ENCODE data around the gene IRX6.

The IRX6 gene

GRCh38 chr16:55323637-55324271 lies at the start of gene IRX6:
Gene IRX6, plus strand, starts transcription at chr16:55324203. Its CDS starts 889 bp downstream, at chr16:55325092.
- no peak for DNase-seq (ENCODE audit: low spot score)

GRCh38 chr16:55274391-55274790 lies 49.6 kb upstream of the IRX6 start:
- DNase-seq (ENCODE audit: low spot score) = no peak

GRCh38 chr16:55275167-55275566 lies 48.8 kb upstream of the IRX6 start:
- DNase-seq (ENCODE audit: low spot score) = no peak

- DNase-seq (ENCODE audit: low spot score) = no peak
These were observed 48.1 kb upstream of the IRX6 start for GRCh38 chr16:55275869-55276268.

- no peak for DNase-seq (ENCODE audit: low spot score)
These were observed 46.5 kb upstream of the IRX6 start for GRCh38 chr16:55277536-55277935.

- no peak for DNase-seq (ENCODE audit: low spot score)
These were observed 44.4 kb upstream of the IRX6 start for GRCh38 chr16:55279598-55279997.

- DNase-seq (ENCODE audit: low spot score) = no peak
These were observed 43.4 kb upstream of the IRX6 start for GRCh38 chr16:55280587-55280986.

GRCh38 chr16:55282441-55282840 lies 41.6 kb upstream of the IRX6 start:
- DNase-seq (ENCODE audit: low spot score) = no peak

- no peak for DNase-seq (ENCODE audit: low spot score)
These were observed 39.9 kb upstream of the IRX6 start for GRCh38 chr16:55283812-55284717.

GRCh38 chr16:55284718-55285099 lies 39.3 kb upstream of the IRX6 start:
- no peak for DNase-seq (ENCODE audit: low spot score)

- DNase-seq (ENCODE audit: low spot score) = no peak
These were observed 38.4 kb upstream of the IRX6 start for GRCh38 chr16:55285586-55285985.

GRCh38 chr16:55289353-55289752 lies 34.6 kb upstream of the IRX6 start:
- DNase-seq (ENCODE audit: low spot score) = no peak

- no peak for DNase-seq (ENCODE audit: low spot score)
These were observed 32.2 kb upstream of the IRX6 start for GRCh38 chr16:55291847-55292246.

GRCh38 chr16:55292491-55292890 lies 31.5 kb upstream of the IRX6 start:
- no peak for DNase-seq (ENCODE audit: low spot score)

- DNase-seq (ENCODE audit: low spot score) = no peak
These were observed 29.9 kb upstream of the IRX6 start for GRCh38 chr16:55294129-55294528.

- no peak for DNase-seq (ENCODE audit: low spot score)
These were observed 29.1 kb upstream of the IRX6 start for GRCh38 chr16:55294931-55295342.

- DNase-seq (ENCODE audit: low spot score) = no peak
These were observed 26.7 kb upstream of the IRX6 start for GRCh38 chr16:55297062-55297909.

- no peak for DNase-seq (ENCODE audit: low spot score)
These were observed 26.0 kb upstream of the IRX6 start for GRCh38 chr16:55297910-55298479.

GRCh38 chr16:55301385-55302008 lies 22.5 kb upstream of the IRX6 start:
- no peak for DNase-seq (ENCODE audit: low spot score)

GRCh38 chr16:55302635-55303034 lies 21.4 kb upstream of the IRX6 start:
- DNase-seq (ENCODE audit: low spot score) = no peak

GRCh38 chr16:55308973-55309372 lies 15.0 kb upstream of the IRX6 start:
- no peak for DNase-seq (ENCODE audit: low spot score)

- DNase-seq (ENCODE audit: low spot score) = no peak
These were observed 1.7 kb upstream of the IRX6 start for GRCh38 chr16:55322327-55322726.
